CD4-positive, alpha-beta T cell treated with Interleukin-6 for 4 hours (primary cell): ENCODE measurements around the gene C1GALT1C1L.
"Not testable (repeated sequence)": the region's sequence is repeated elsewhere in the genome, so short reads cannot be mapped to it uniquely, and the experiment has no call there.

Experiments used
- DNase-seq: peaks from one replicate; pipeline ENCODE4 v3.0.0-alpha.2; 2020; ENCODE audit warnings: mixed read lengths

Gene C1GALT1C1L

GRCh38 chr2:43648994-43649701, 27.1 kb downstream of the C1GALT1C1L start:
- DNase-seq, result no peak

- no peak for DNase-seq
Observed at GRCh38 chr2:43643680-43644079, 32.5 kb downstream of the C1GALT1C1L start.

GRCh38 chr2:43642363-43642762, 33.9 kb downstream of the C1GALT1C1L start:
- DNase-seq, result no peak

- DNase-seq, result peak; percentile 86
Observed at GRCh38 chr2:43637030-43637803, 39.0 kb downstream of the C1GALT1C1L start, which contains the start of gene PLEKHH2. TSS of gene PLEKHH2 (plus strand) at chr2:43637260. CDS start at chr2:43644674, 7,414 bp downstream.

- peak; percentile 51 for DNase-seq
Observed at GRCh38 chr2:43636621-43637020, 39.6 kb downstream of the C1GALT1C1L start.

GRCh38 chr2:43636153-43636552, 40.1 kb downstream of the C1GALT1C1L start:
- not testable (repeated sequence) for DNase-seq

- no peak for DNase-seq
Observed at GRCh38 chr2:43634604-43635306, 41.5 kb downstream of the C1GALT1C1L start.

- DNase-seq, result no peak
Observed at GRCh38 chr2:43631618-43632317, 44.5 kb downstream of the C1GALT1C1L start.
